ENCODE data around the gene WWOX. TPM values are rescaled to one million over a fixed set of nuclear protein-coding genes. Genes with fewer than 3 reads are reported as not detected.
A peak's percentile ranks its signal among the peaks of the same experiment; 100 is the strongest.

Gene WWOX
- total RNA-seq, 1 experiment from 2014 or later, result 28.3 TPM

GRCh38 chr16:78436846-78437245 is 337.4 kb downstream of the WWOX start:
- Histone ChIP-seq H3K27ac (ENCODE audit: low read length) (no peak overlapping the region), H3K9me2 (replicated peaks; ENCODE audit: low read length) (no peaks in the 10 kb centered on the region), H3K27me3 (ENCODE audit: low read length) (no peaks in the 10 kb centered on the region), H3K4me2 (ENCODE audit: low read length) (no peak overlapping the region), H3K4me3 (ENCODE audit: low read length) (no peak overlapping the region), H3K79me2 (ENCODE audit: low read length) (no peaks in the 10 kb centered on the region), H3K4me1 (ENCODE audit: insufficient read depth, low read length) (no peaks in the 10 kb centered on the region), H2AFZ (ENCODE audit: low read length) (no peak overlapping the region), H3K9ac (ENCODE audit: low read length) (no peak overlapping the region), H3K9me3 (ENCODE audit: low read length) (no peaks in the 10 kb centered on the region), H4K20me1 (ENCODE audit: low read length) (no peaks in the 10 kb centered on the region), H3K36me3 (ENCODE audit: low read depth, low read length) (no peaks in the 10 kb centered on the region; the same call in 1 of the 2 replicates), H3F3A (ENCODE audit: low read length, unreplicated experiment) (no peaks in the 10 kb centered on the region)
- ChIA-PET CTCF (no interaction called here), POLR2A (ENCODE audit: unreplicated experiment) (interaction anchor here (0.6 kb wide), 1 partner anchor 386 kb away, joined by 4 read pairs; no protein-coding TSS in a partner anchor)
- BruUV-seq (replicated peaks), result no TSS peak
- no peak for TF ChIP-seq EZH2 (IDR thresholded peaks at IDR 0.05; ENCODE audit: low read length, unreplicated experiment)
- TF ChIP-seq CTCF (conservative IDR thresholded peaks at IDR 0.05; ENCODE audit: low read depth, low read length), result no peak
- TF ChIP-seq EZH2phosphoT487 (IDR thresholded peaks at IDR 0.05; ENCODE audit: borderline replicate concordance, low read length), result no peak
- ATAC-seq, result no peak
- no peak for DNase-seq
- intact Hi-C loops (cut with micrococcal nuclease), result no loop called here

GRCh38 chr16:78437352-78437968 is 338.0 kb downstream of the WWOX start:
- TF ChIP-seq EZH2phosphoT487 (IDR thresholded peaks at IDR 0.05; ENCODE audit: borderline replicate concordance, low read length) (no peak), CTCF (conservative IDR thresholded peaks at IDR 0.05; ENCODE audit: low read depth, low read length) (peak; percentile 79)
- no peaks in the 10 kb centered on the region for H3F3A ChIP-seq (ENCODE audit: low read length, unreplicated experiment)
- ChIA-PET POLR2A (ENCODE audit: unreplicated experiment) (no interaction called here), CTCF (no interaction called here)
- H2AFZ ChIP-seq (ENCODE audit: low read length), result no peak overlapping the region
- ATAC-seq (no peak), DNase-seq (peak; percentile 36)
- BruUV-seq (replicated peaks), result no TSS peak
- H3K9me3 ChIP-seq (ENCODE audit: low read length), result no peaks in the 10 kb centered on the region
- H3K4me2 ChIP-seq (ENCODE audit: low read length), result no peak overlapping the region
- H3K27me3 ChIP-seq (ENCODE audit: low read length), result no peaks in the 10 kb centered on the region
- intact Hi-C loops (cut with micrococcal nuclease), result no loop called here
- no peak overlapping the region for H3K27ac ChIP-seq (ENCODE audit: low read length)
- H3K4me3 ChIP-seq (ENCODE audit: low read length), result no peak overlapping the region
- H3K9ac ChIP-seq (ENCODE audit: low read length), result no peak overlapping the region
- H3K9me2 ChIP-seq (replicated peaks; ENCODE audit: low read length), result no peaks in the 10 kb centered on the region
- no peaks in the 10 kb centered on the region; the same call in 1 of the 2 replicates for H3K36me3 ChIP-seq (ENCODE audit: low read depth, low read length)
- H3K4me1 ChIP-seq (ENCODE audit: insufficient read depth, low read length), result no peaks in the 10 kb centered on the region
- H3K79me2 ChIP-seq (ENCODE audit: low read length), result no peaks in the 10 kb centered on the region
- no peaks in the 10 kb centered on the region for H4K20me1 ChIP-seq (ENCODE audit: low read length)

- TF ChIP-seq EZH2 (IDR thresholded peaks at IDR 0.05; ENCODE audit: low read length, unreplicated experiment) (no peak), EZH2phosphoT487 (IDR thresholded peaks at IDR 0.05; ENCODE audit: borderline replicate concordance, low read length) (no peak), CTCF (conservative IDR thresholded peaks at IDR 0.05; ENCODE audit: low read depth, low read length) (no peak)
- ATAC-seq (no peak), DNase-seq (no peak)
- Histone ChIP-seq H3K4me2 (ENCODE audit: low read length) (no peak overlapping the region), H3K9ac (ENCODE audit: low read length) (no peak overlapping the region), H3K4me3 (ENCODE audit: low read length) (no peak overlapping the region), H3K27me3 (ENCODE audit: low read length) (no peaks in the 10 kb centered on the region), H3K36me3 (ENCODE audit: low read depth, low read length) (no peaks in the 10 kb centered on the region; the same call in 1 of the 2 replicates), H3F3A (ENCODE audit: low read length, unreplicated experiment) (no peaks in the 10 kb centered on the region), H3K27ac (ENCODE audit: low read length) (no peak overlapping the region), H3K9me3 (ENCODE audit: low read length) (no peaks in the 10 kb centered on the region), H4K20me1 (ENCODE audit: low read length) (no peaks in the 10 kb centered on the region), H3K4me1 (ENCODE audit: insufficient read depth, low read length) (no peaks in the 10 kb centered on the region), H3K79me2 (ENCODE audit: low read length) (no peaks in the 10 kb centered on the region), H3K9me2 (replicated peaks; ENCODE audit: low read length) (no peaks in the 10 kb centered on the region), H2AFZ (ENCODE audit: low read length) (no peak overlapping the region)
- no TSS peak for BruUV-seq (replicated peaks)
- CTCF ChIA-PET, result no interaction called here
- intact Hi-C loops (cut with micrococcal nuclease), result no loop called here
- POLR2A ChIA-PET (ENCODE audit: unreplicated experiment), result no interaction called here
Observed at GRCh38 chr16:78438219-78438618, 338.8 kb downstream of the WWOX start.
